ENCODE results near the gene PRUNE1. TPM values are rescaled to one million over a fixed set of nuclear protein-coding genes. Genes with fewer than 3 reads are reported as not detected.

The PRUNE1 gene
- total RNA-seq, 1 experiment from 2014 or later, result 24.5 TPM

- Mint-ChIP-seq H3K36me3 (peaks cover 46% of the 10 kb centered on the region), H3K27me3 (ENCODE audit: low read depth) (no peaks in the 10 kb centered on the region), H3K9me3 (no peaks in the 10 kb centered on the region), H3K4me3 (no peak overlapping the region), H3K4me1 (peaks cover 18% of the 10 kb centered on the region), H3K27ac (no peak overlapping the region)
- POLR2A ChIA-PET, result interaction anchor here (0.6 to 0.7 kb wide), 2 partner anchors 30 to 473 kb away, joined by 3 to 4 read pairs; no protein-coding TSS in a partner anchor
- CTCF ChIA-PET, result interaction anchor here (0.7 to 2.1 kb wide), 3 partner anchors 9 to 231 kb away, joined by 3 to 7 read pairs (median 3); partner anchors contain the start of gene MLLT11
- no peak for ATAC-seq
- no peak for DNase-seq (ENCODE audit: low spot score)
- TF ChIP-seq GTF2I (CRISPR knock-in tag; conservative IDR thresholded peaks at IDR 0.05), result no peak
- no peak for TF ChIP-seq JAZF1 (CRISPR knock-in tag; IDR thresholded peaks at IDR 0.05)
- no peak for TF ChIP-seq ZNF121 (CRISPR knock-in tag; IDR thresholded peaks at IDR 0.05)
- no peak for TF ChIP-seq PRRX2 (CRISPR knock-in tag; IDR thresholded peaks at IDR 0.05)
- no peak for TF ChIP-seq RORB (CRISPR knock-in tag; IDR thresholded peaks at IDR 0.05)
- TF ChIP-seq ZSCAN18 (CRISPR knock-in tag; IDR thresholded peaks at IDR 0.05), result no peak
- TF ChIP-seq ZNF396 (CRISPR knock-in tag; IDR thresholded peaks at IDR 0.05; ENCODE audit: borderline replicate concordance), result no peak
- no peak for TF ChIP-seq MYBL2 (CRISPR knock-in tag; IDR thresholded peaks at IDR 0.05)
- no peak for TF ChIP-seq FOXJ3 (CRISPR knock-in tag; IDR thresholded peaks at IDR 0.05; ENCODE audit: borderline replicate concordance)
- no peak for TF ChIP-seq ZNF219 (CRISPR knock-in tag; IDR thresholded peaks at IDR 0.05; ENCODE audit: borderline replicate concordance)
- TF ChIP-seq ZMAT4 (CRISPR knock-in tag; IDR thresholded peaks at IDR 0.05), result no peak
- TF ChIP-seq ZNF232 (CRISPR knock-in tag; IDR thresholded peaks at IDR 0.05), result no peak
- no peak for TF ChIP-seq NFYB (CRISPR knock-in tag; conservative IDR thresholded peaks at IDR 0.05; ENCODE audit: low read depth)
Measured at GRCh38 chr1:151051356-151052009, 43.2 kb downstream of the PRUNE1 start.

DNA sequence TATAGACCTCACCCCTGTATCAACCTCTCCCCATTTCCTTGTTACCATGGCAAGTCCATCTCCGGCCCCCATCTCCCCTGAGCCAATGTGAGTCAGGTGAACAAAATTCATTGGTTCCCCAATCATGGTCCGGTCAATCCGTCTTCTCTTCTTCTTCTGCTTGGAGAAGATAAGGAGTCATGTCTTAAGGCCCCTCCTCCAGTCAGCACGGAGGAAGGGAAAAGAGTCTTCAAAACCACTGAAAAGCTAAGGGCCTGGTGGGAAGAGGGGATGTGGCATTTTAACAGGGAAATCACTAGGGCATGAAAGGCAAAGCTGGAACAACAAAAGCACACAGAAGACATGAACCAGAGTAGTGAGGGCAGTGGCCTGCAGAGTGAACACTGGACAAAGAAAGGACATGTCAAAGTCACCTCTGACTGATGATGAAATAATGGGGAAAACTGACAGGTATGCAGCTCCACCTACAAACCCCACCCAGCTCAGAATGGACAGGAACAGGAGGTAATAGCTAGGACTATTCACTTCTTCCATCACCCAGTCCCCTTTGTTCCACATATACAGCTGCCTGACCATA is 46.8 kb downstream of the PRUNE1 start:
- H3K36me3 Mint-ChIP-seq, result peaks cover 52% of the 10 kb centered on the region
- no peak overlapping the region for H3K4me3 Mint-ChIP-seq
- no peaks in the 10 kb centered on the region for H3K27me3 Mint-ChIP-seq (ENCODE audit: low read depth)
- no peak for TF ChIP-seq ATF1 (CRISPR knock-in tag; IDR thresholded peaks at IDR 0.05)
- ChIA-PET POLR2A (no interaction called here), CTCF (interaction anchor here (1.0 kb wide), 1 partner anchor 16 kb away, joined by 5 read pairs; the partner anchor contains the start of gene GABPB2)
- ATAC-seq (no peak), DNase-seq (ENCODE audit: low spot score) (no peak)
- no peak overlapping the region for H3K27ac Mint-ChIP-seq
- peaks cover 24% of the 10 kb centered on the region for H3K4me1 Mint-ChIP-seq
- H3K9me3 Mint-ChIP-seq, result no peaks in the 10 kb centered on the region

GRCh38 chr1:151055581-151055980 is 47.3 kb downstream of the PRUNE1 start:
- ATAC-seq (no peak), DNase-seq (ENCODE audit: low spot score) (no peak)
- CTCF ChIA-PET, result no interaction called here
- H3K4me1 Mint-ChIP-seq, result peaks cover 24% of the 10 kb centered on the region
- H3K36me3 Mint-ChIP-seq, result peaks cover 52% of the 10 kb centered on the region
- no peaks in the 10 kb centered on the region for H3K9me3 Mint-ChIP-seq
- no peak overlapping the region for H3K4me3 Mint-ChIP-seq
- TF ChIP-seq EMX1 (CRISPR knock-in tag; IDR thresholded peaks at IDR 0.05) (no peak), ZNF671 (CRISPR knock-in tag; IDR thresholded peaks at IDR 0.05) (no peak), ZNF423 (CRISPR knock-in tag; IDR thresholded peaks at IDR 0.05) (no peak), MAX (CRISPR knock-in tag; IDR thresholded peaks at IDR 0.05) (no peak), FOXK1 (CRISPR knock-in tag; IDR thresholded peaks at IDR 0.05) (no peak), ATF1 (CRISPR knock-in tag; IDR thresholded peaks at IDR 0.05) (no peak), ZBTB21 (CRISPR knock-in tag; IDR thresholded peaks at IDR 0.05; ENCODE audit: borderline replicate concordance) (no peak), SMAD4 (CRISPR knock-in tag; IDR thresholded peaks at IDR 0.05) (no peak), ZNF317 (CRISPR knock-in tag; IDR thresholded peaks at IDR 0.05; ENCODE audit: borderline replicate concordance, low read depth) (no peak), FOXJ3 (CRISPR knock-in tag; IDR thresholded peaks at IDR 0.05; ENCODE audit: borderline replicate concordance) (no peak), SMAD3 (CRISPR knock-in tag; IDR thresholded peaks at IDR 0.05; ENCODE audit: borderline replicate concordance) (no peak)
- TF ChIP-seq, protein P1, sequence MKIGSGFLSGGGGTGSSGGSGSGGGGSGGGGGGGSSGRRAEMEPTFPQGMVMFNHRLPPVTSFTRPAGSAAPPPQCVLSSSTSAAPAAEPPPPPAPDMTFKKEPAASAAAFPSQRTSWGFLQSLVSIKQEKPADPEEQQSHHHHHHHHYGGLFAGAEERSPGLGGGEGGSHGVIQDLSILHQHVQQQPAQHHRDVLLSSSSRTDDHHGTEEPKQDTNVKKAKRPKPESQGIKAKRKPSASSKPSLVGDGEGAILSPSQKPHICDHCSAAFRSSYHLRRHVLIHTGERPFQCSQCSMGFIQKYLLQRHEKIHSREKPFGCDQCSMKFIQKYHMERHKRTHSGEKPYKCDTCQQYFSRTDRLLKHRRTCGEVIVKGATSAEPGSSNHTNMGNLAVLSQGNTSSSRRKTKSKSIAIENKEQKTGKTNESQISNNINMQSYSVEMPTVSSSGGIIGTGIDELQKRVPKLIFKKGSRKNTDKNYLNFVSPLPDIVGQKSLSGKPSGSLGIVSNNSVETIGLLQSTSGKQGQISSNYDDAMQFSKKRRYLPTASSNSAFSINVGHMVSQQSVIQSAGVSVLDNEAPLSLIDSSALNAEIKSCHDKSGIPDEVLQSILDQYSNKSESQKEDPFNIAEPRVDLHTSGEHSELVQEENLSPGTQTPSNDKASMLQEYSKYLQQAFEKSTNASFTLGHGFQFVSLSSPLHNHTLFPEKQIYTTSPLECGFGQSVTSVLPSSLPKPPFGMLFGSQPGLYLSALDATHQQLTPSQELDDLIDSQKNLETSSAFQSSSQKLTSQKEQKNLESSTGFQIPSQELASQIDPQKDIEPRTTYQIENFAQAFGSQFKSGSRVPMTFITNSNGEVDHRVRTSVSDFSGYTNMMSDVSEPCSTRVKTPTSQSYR (CRISPR knock-in tag; IDR thresholded peaks at IDR 0.05), result no peak
- no peaks in the 10 kb centered on the region for H3K27me3 Mint-ChIP-seq (ENCODE audit: low read depth)
- H3K27ac Mint-ChIP-seq, result no peak overlapping the region
- POLR2A ChIA-PET, result no interaction called here
